IMR-90 (cell line): ENCODE measurements around the gene PISD. TPM values are rescaled to one million over a fixed set of nuclear protein-coding genes. Genes with fewer than 3 reads are reported as not detected.

ENCODE experiments used
- ATAC-seq: fragments of 200-7000 bp; cut with Tn5 transposase; 2 replicates; pipeline ENCODE4 v1.9.1; 2020; ENCODE audit warnings: low read depth, mild to moderate bottlenecking, moderate library complexity
- BruUV-seq: library from RNA; stranded (reverse); fragments of 400-500 nt; replicated peaks from 2 replicates; lab custom pipeline; 2021; lab: Mats Ljungman, UMichigan
- CTCF ChIA-PET: fragments of 300-600 bp; formaldehyde crosslinking; extraction: SDS; loops from one replicate; lab custom pipeline; 2021; ENCODE audit warnings: antibody characterized with exemption; lab: Yijun Ruan, JAX
- POLR2A ChIA-PET: fragments of 300-600 bp; sonication (Branson Sonifier 250); formaldehyde crosslinking; loops from one replicate; lab custom pipeline; 2022; ENCODE audit warnings: antibody characterized with exemption; ENCODE audit not compliant: unreplicated experiment; lab: Charles Lee
- DNase-seq: peaks from one replicate; pipeline ENCODE4 v3.0.0; 2013
- H2AFZ ChIP-seq: replicated peaks from 2 replicates; pipeline ENCODE3; 2013; ENCODE audit warnings: low read length, mild to moderate bottlenecking; ENCODE audit not compliant: poor library complexity
- H2AK5ac ChIP-seq: 2 replicates; pipeline ENCODE4 v1.6.1; 2013; ENCODE audit warnings: low read depth, low read length, inconsistent platforms
- H2AK9ac ChIP-seq: replicated peaks from 2 replicates; pipeline ENCODE3; 2013; ENCODE audit warnings: mild to moderate bottlenecking, low read depth, low read length, moderate library complexity; ENCODE audit not compliant: poor library complexity
- H2BK120ac ChIP-seq: 2 replicates; pipeline ENCODE4 v1.6.1; 2013; ENCODE audit warnings: low read depth, low read length, inconsistent platforms
- H2BK15ac ChIP-seq: 3 replicates; pipeline ENCODE4 v1.6.1; 2013; ENCODE audit warnings: low read depth, low read length, inconsistent platforms
- H2BK20ac ChIP-seq: 2 replicates; pipeline ENCODE4 v1.6.1; 2013; ENCODE audit warnings: low read depth, mild to moderate bottlenecking, inconsistent platforms, low read length, moderate library complexity
- H2BK5ac ChIP-seq: 2 replicates; pipeline ENCODE4 v1.6.1; 2013; ENCODE audit warnings: mild to moderate bottlenecking, low read depth, low read length, inconsistent platforms; ENCODE audit not compliant: poor library complexity, severe bottlenecking
- H3K14ac ChIP-seq: replicated peaks from 2 replicates; pipeline ENCODE4 v1.6.1; 2013; ENCODE audit warnings: low read depth, low read length, inconsistent platforms
- H3K18ac ChIP-seq: 2 replicates; pipeline ENCODE4 v1.6.1; 2013; ENCODE audit warnings: low read depth, low read length, control low read depth
- H3K23ac ChIP-seq: 2 replicates; pipeline ENCODE4 v1.6.1; 2013; ENCODE audit warnings: low read depth, low read length, inconsistent platforms
- H3K27ac ChIP-seq: 2 replicates; pipeline ENCODE4 v1.5.1; 2013; ENCODE audit warnings: mild to moderate bottlenecking, control low read depth, low read length; ENCODE audit not compliant: insufficient read depth
- H3K27me3 ChIP-seq: 2 replicates; pipeline ENCODE4 v1.6.1; 2013; ENCODE audit warnings: low read length; ENCODE audit not compliant: control insufficient read depth, insufficient read depth
- H3K36me3 ChIP-seq: 2 replicates; pipeline ENCODE4 v1.6.1; 2013; ENCODE audit warnings: low read length, mixed read lengths; ENCODE audit not compliant: control insufficient read depth, insufficient read depth
- H3K4ac ChIP-seq: 2 replicates; pipeline ENCODE4 v1.6.1; 2013; ENCODE audit warnings: low read depth, low read length, inconsistent platforms
- H3K4me1 ChIP-seq: 2 replicates; pipeline ENCODE4 v1.6.1; 2013; ENCODE audit warnings: low read length, mixed read lengths; ENCODE audit not compliant: control insufficient read depth, insufficient read depth
- H3K4me2 ChIP-seq: 2 replicates; pipeline ENCODE4 v1.6.1; 2013; ENCODE audit warnings: low read depth, mild to moderate bottlenecking, control low read depth, low read length, moderate library complexity
- H3K4me3 ChIP-seq: 2 replicates; pipeline ENCODE4 v1.5.1; 2013; ENCODE audit warnings: low read depth, mild to moderate bottlenecking, control low read depth, low read length, moderate library complexity; ENCODE audit not compliant: insufficient read depth
- H3K56ac ChIP-seq: 2 replicates; pipeline ENCODE4 v1.6.1; 2013; ENCODE audit warnings: low read length, inconsistent platforms; ENCODE audit not compliant: insufficient read depth; ENCODE audit errors: extremely low read depth
- H3K79me1 ChIP-seq, 2 experiments: 2 replicates each; pipeline ENCODE4 v1.6.1; 2013; ENCODE audit warnings: low read length in 2 of 2, inconsistent platforms in 1 of 2, low read depth in 1 of 2
- H3K9ac ChIP-seq: 2 replicates; pipeline ENCODE4 v1.6.1; 2013; ENCODE audit warnings: low read depth, low read length, control low read depth
- H3K9me1 ChIP-seq: 2 replicates; pipeline ENCODE4 v1.6.1; 2013; ENCODE audit warnings: low read length, inconsistent platforms; ENCODE audit not compliant: insufficient read depth
- H3K9me3 ChIP-seq: 2 replicates; pipeline ENCODE4 v1.6.1; 2013; ENCODE audit warnings: low read length; ENCODE audit not compliant: control insufficient read depth, insufficient read depth
- H4K20me1 ChIP-seq: 2 replicates; pipeline ENCODE4 v1.6.1; 2013; ENCODE audit warnings: low read length, inconsistent platforms; ENCODE audit not compliant: insufficient read depth
- H4K5ac ChIP-seq: 2 replicates; pipeline ENCODE4 v1.6.1; 2013; ENCODE audit warnings: mild to moderate bottlenecking, low read depth, low read length, control low read depth
- H4K8ac ChIP-seq, 2 experiments: 2 replicates each; pipeline ENCODE4 v1.6.1; 2013; ENCODE audit warnings: low read depth in 2 of 2, low read length in 2 of 2, control low read depth in 1 of 2, inconsistent platforms in 1 of 2
- H4K91ac ChIP-seq: 2 replicates; pipeline ENCODE4 v1.6.1; 2013; ENCODE audit warnings: low read depth, low read length, inconsistent platforms; ENCODE audit not compliant: insufficient read depth
- FOS ChIP-seq: fragments of 150-350 bp; IDR thresholded peaks from 2 replicates; pipeline ENCODE4 v1.6.1; 2016; ENCODE audit warnings: low read depth, low read length
- WGBS, 2 experiments: methylation state at CpG; one replicate each; pipeline versions ENCODE4 v1.1.5 to v1.1.7; 2013; ENCODE audit warnings: missing lambda C conversion rate in 2 of 2; ENCODE audit not compliant: insufficient read length in 1 of 2; ENCODE audit errors: extremely low coverage in 2 of 2; 5-methylcytosine and 5-hydroxymethylcytosine counted together
- dilution Hi-C: fragments of 300-500 bp; cut with HindIII; formaldehyde crosslinking; loops from one replicate; pipeline ENCODE4 v1.14.3; 2018; ENCODE audit warnings: low sequenced_read_pairs; ENCODE audit not compliant: unreplicated experiment
- in situ Hi-C: fragments of 300-500 bp; cut with MboI; formaldehyde crosslinking; loops from 3 replicates; pipeline ENCODE4 v1.14.3; 2019; ENCODE audit warnings: low sequenced_read_pairs, inconsistent platforms, mixed read lengths
- intact Hi-C: fragments of 100-400 bp; cut with micrococcal nuclease; formaldehyde crosslinking; loops from 2 replicates; pipeline ENCODE4 v1.10.0; 2022
- polyA plus RNA-seq, 3 experiments: library from polyadenylated mRNA; depleted of rRNA; stranded (reverse); fragments of >200 nt; gene quantifications; 2 replicates each; pipeline ENCODE4 v1.2.3, GENCODE V29; 2012; ENCODE audit warnings: low replicate concordance in 1 of 3
- total RNA-seq: library from RNA; depleted of rRNA; stranded (reverse); fragments of >200 nt; gene quantifications from 2 replicates; pipeline ENCODE4 v1.2.3, GENCODE V29; 2012
- TF ChIP-seq, protein P1 (sequence below): conservative IDR thresholded peaks from 2 replicates; pipeline ENCODE4 v1.5.1; 2012; ENCODE audit warnings: mild to moderate bottlenecking, low read depth, low read length, improper control_type of control experiment

Gene PISD
- total and polyA plus RNA-seq, 2 of the 4 experiments (the other 2 are of a cell fraction) = 34.1 to 48.8 TPM

DNA sequence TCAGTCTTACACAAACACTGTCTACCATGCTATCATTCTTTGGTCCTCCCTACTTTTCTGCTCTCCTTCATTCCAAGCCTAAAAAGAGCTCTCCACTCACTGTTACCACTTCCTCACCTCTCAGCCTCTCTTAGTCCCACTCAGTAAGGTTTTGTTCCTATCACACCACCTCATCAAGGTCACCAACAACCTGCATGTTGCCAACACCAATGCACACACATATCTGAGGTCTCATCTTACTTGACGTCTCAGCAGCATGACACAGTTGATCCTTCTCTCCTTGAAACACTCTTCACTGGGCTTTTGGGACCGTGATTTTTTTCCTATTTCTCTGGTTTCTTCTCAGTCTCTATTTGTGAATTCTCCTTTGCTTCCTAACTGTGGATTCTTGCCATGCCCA lies 8.1 kb downstream of the PISD start:
- H3K36me3 ChIP-seq = peaks cover 3% of the 10 kb centered on the region; the same call in 1 of the 2 replicates
- H3K27me3 ChIP-seq = no peaks in the 10 kb centered on the region
- H3K4me2 ChIP-seq = no peak overlapping the region
- H2BK15ac ChIP-seq = peak overlapping the region; percentile 47; the same call in 1 of the 3 replicates
- DNase-seq (no peak), ATAC-seq (no peak)
- no peak for TF ChIP-seq FOS
- TF ChIP-seq, protein P1, sequence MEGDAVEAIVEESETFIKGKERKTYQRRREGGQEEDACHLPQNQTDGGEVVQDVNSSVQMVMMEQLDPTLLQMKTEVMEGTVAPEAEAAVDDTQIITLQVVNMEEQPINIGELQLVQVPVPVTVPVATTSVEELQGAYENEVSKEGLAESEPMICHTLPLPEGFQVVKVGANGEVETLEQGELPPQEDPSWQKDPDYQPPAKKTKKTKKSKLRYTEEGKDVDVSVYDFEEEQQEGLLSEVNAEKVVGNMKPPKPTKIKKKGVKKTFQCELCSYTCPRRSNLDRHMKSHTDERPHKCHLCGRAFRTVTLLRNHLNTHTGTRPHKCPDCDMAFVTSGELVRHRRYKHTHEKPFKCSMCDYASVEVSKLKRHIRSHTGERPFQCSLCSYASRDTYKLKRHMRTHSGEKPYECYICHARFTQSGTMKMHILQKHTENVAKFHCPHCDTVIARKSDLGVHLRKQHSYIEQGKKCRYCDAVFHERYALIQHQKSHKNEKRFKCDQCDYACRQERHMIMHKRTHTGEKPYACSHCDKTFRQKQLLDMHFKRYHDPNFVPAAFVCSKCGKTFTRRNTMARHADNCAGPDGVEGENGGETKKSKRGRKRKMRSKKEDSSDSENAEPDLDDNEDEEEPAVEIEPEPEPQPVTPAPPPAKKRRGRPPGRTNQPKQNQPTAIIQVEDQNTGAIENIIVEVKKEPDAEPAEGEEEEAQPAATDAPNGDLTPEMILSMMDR = no peak
- H3K56ac ChIP-seq = no peak overlapping the region
- no peak overlapping the region for H3K27ac ChIP-seq
- intact Hi-C loops (no loop called here), in situ Hi-C loops (no loop called here), dilution Hi-C loops (no loop called here)
- peaks cover 12% of the 10 kb centered on the region for H3K4me1 ChIP-seq
- peak overlapping the region; percentile 62; the same call in 1 of the 2 replicates for H4K91ac ChIP-seq
- H2AK9ac ChIP-seq = no peak overlapping the region
- no peak overlapping the region; the same call in 1 of the 2 replicates for H3K18ac ChIP-seq
- no peak overlapping the region for H3K4me3 ChIP-seq
- peak overlapping the region; percentile 39 for H2BK20ac ChIP-seq
- H4K8ac ChIP-seq = 0 out of 4 replicates have a peak overlapping the region, but pooled peaks of 1 of the 2 experiments have one; percentile 60
- peak overlapping the region; percentile 68; the same call in 1 of the 2 replicates for H4K5ac ChIP-seq
- H2BK5ac ChIP-seq = no peak overlapping the region
- no peak overlapping the region for H2AFZ ChIP-seq
- H3K14ac ChIP-seq = 0 out of 2 replicates have a peak overlapping the region, but pooled peaks have one; percentile 3
- peaks cover 41 to 73% of the 10 kb centered on the region in 2 experiments for H3K79me1 ChIP-seq
- H4K20me1 ChIP-seq = no peaks in the 10 kb centered on the region; the same call in 1 of the 2 replicates
- no CpG with 5 or more reads among the region's 2 CpGs for WGBS, 2 experiments
- BruUV-seq = no TSS peak
- peaks cover 20% of the 10 kb centered on the region for H3K9me1 ChIP-seq
- H3K9ac ChIP-seq = no peak overlapping the region
- peak overlapping the region; percentile 92 for H2AK5ac ChIP-seq
- H3K23ac ChIP-seq = peak overlapping the region; percentile 23; the same call in 1 of the 2 replicates
- H3K4ac ChIP-seq = peak overlapping the region; percentile 78; the same call in 1 of the 2 replicates
- no peaks in the 10 kb centered on the region for H3K9me3 ChIP-seq
- POLR2A ChIA-PET = no interaction called here
- H2BK120ac ChIP-seq = no peak overlapping the region
- CTCF ChIA-PET = no interaction called here
